NCI-H2227 (cell line): ENCODE data around the gene STUM.
A peak's percentile ranks its signal among the peaks of the same experiment; 100 is the strongest.
"Not testable (repeated sequence)": the region's sequence is repeated elsewhere in the genome, so short reads cannot be mapped to it uniquely, and the experiment has no call there.

Experiments used
- DNase-seq: peaks from one replicate; lab custom pipeline; 2025; ENCODE audit not compliant: unreplicated experiment; lab: John Stamatoyannopoulos, UW

STUM gene

DNA sequence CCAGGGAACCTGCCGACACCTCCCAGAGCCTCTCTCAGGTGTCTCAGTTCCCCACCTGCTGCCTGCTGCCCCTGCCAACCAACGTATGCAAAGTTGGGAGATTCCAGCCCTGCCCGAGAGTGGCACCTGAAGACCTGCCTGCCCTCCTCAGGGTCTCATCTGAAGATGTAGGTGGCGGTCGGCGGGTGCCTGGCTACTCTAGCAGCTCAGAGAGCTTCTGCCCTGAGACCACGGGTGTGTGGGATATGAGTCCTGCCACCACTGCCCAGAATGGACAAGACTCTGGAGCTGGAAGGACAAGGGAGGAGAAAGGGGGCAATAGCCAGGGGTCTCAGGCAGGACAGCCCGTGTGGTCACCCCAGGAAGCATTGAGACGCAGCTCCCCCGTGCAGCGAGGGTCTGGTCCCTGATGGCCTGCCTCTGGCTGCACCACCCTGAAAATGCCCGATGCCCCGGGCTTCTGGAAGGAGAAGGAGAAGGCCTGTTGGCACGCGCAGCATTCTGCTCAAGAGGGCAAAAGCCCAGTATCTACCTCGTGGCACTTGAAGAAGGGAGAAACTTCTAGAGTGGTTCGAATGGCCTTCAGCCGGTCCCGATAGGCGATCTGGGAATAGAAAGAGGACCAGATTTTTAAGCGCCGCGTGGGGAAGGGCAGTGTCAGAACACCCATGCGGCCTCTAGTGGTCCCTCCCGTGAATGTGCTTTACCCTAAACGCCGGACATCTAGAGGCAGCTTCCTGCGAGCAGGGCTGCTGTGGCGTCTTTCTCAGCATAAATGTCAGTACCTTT lies 88.8 kb downstream of the STUM start:
- DNase-seq, result peak; percentile 41

DNA sequence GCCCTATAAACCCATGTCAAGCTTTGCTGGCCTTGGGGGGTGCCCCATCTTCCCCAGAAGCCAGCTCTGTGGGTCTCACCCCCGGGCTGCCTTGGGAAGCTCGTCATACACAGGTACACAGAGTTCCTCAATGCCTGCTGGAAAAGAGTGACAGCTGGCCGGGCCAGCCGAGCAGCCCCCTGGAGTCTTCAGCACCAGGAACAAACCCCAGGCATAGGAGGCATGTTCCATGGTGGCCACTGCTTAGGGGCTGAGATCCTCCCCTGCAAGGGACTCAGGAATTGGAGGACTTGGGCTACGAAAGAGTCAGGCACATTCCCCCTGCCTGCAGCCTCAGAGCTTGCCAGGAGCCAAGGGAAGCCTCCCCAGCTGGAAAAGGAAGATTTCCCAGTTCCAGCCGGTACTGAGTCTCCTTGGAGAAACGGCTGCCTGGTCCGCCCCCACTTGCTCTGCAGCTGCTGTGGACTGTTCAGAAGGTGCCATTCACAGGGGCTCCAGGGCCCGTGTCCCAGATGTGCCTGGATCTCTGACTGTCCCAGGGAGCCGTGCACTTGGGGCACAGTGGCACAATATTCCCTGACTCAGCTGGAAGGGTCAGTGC lies 89.5 kb downstream of the STUM start:
- DNase-seq, result no peak

DNA sequence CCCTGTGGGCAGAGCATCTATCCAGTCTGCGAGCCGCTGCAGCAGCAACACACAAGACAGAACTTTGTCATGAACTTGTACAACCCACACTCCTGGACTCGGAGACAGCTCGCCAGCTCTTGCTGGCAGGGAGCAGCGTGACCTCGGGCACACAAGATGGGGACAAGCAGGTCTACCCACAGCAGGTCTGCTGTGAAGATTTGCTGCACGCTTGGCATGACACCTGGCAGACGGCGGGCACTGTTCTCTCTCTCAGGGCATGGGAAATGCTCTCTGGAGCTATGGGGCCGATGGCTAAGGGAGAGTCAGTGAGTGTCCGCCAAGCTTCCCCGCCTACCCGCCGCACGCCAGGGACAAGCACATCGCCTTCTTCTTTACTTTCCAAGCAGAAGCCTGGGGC lies 90.0 kb downstream of the STUM start:
- DNase-seq, result no peak

DNA sequence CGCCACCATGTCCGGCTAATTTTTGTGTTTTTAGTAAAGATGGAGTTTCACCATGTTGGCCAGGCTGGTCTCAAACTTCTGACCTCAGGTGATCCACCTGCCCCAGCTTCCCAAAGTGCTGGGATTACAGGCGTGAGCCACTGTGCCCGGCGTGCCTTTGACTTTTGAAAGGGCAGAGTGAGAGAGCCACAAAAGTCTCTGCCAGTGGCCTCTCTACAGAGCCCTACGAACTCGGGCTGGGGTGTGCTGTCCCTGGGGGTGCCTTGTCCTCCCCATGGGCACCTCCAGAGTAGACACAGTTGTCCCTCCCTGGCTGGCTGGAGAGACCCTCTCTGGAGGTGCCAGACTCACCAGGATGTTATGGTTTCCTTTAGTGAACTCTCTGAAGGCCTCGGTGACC lies 90.6 kb downstream of the STUM start:
- DNase-seq, result not testable (repeated sequence)

DNA sequence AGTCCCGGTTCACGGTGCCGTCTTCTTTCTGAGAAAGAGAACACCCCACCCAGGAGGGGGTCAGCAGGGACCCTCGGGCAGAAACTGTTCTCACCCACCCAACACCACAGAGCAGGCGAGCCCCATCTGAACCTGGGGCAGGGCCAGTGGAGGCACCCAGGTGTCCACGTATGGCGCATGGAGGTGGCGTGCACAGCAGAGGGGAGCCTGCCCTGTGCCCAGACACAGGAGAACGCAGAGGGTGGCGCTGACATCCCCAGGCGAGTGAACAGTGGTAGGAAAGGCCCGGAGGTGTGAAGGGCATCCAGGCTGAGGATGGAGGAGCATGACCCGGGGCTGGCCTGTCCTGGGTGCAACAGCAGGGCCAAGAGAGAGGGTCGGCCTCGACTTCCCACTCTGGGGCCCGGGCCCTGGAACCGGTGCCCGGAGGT lies 91.1 kb downstream of the STUM start:
- no peak for DNase-seq

DNA sequence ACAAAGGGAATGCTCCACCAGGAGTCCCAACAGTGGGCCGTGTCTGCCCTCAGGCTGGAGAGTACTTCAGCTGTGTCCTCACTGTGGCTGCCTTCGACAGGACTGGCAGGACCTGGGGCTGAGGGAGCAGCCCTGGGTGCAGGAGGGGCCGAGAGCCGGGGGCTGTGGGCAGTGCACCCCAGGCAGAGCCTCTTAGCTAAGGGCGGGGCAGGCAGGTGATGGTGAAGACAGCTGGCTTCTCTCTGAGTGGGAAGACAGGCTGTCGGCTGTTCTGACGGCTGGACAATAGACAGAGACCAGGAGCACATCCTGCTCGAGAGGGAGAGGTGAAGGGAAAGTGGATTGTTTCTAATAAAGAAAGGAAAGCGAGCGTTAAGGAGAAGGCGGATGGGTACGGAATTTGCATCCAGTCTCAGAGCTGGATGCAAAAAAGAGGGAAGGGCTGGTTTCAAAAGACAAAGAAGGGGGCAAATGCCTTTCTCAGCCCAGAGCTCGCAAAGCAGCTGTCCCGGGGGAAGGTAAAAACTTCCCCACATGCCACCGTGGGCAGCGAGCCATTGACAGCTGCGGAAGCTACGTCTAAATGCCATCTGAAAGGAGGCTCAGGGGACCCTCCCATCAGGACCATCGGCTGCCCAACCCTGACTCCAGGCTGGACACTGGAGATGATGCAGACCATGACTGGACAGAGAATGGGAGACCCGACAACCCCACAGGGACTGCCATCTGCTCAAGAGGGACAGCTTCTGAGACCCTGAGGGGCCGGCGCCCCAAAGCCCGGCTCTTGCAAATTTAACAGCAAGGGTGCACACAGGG lies 92.0 kb downstream of the STUM start:
- DNase-seq, result no peak

DNA sequence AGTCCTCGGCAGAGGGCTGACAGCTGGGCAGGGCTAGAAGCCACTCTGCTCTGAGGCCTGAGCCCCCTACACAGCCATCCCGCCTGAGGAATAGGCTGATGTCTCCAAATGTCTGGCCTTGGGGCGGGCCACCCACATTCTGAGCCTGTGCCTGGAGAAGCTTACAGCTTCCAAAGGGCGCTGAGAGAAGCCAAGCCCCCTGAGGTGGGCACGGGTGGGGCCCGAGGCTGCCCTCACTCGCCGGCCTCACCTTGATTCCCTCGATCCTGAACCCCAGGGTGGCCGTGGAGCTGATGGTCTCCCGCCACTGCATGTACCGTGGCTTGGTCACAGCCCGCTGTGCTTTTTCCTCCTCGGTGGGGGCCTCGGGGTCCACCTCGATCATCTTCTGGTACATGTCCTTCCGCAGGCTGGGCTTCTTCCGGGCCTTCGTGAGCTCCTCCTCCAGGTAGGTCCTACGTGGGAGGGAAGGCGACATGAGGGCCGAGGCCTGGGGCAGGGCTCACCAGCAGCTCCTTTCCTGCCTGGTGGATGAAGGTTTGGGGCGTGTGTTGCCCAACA lies 93.2 kb downstream of the STUM start:
- no peak for DNase-seq

DNA sequence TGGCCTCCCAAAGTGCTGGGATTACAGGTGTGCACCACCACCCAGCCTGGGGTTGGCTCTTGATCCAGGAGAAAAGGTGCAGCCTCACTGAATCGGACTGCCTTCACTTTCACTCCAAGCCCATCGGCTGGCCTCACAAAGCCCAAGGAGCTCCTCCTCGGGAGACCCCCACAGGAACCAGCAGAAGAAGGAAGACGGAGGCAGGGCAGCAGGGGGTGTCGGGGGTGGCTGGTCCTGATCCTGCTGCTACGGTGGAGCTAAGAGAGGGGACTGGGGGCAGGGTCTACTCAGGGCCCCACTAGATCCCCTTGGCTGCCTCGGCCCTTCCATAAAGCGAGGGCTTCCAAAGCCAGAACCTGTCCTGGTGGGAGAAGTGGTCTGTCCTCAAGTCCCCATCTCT lies 93.9 kb downstream of the STUM start:
- DNase-seq, result no peak

DNA sequence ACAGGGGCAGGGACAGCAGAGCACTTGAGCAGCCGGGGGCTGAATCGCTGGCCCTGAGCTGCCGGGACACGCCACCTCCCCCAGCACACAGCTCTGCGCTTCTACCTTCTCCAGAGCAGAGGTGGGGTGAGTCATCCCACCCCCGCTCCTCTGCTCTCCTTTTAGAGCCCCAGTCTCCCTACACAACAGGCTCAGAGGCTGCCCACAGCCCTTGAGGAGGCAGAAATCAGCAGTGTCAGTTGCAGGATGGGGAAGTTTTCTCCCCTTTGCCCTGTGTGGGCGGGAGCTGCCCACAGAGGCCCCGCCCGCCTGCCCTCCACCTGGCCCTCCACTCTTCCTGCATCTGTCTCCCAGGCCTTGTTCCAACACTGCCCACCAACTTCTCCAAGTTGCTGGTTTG lies 94.6 kb downstream of the STUM start:
- no peak for DNase-seq

DNA sequence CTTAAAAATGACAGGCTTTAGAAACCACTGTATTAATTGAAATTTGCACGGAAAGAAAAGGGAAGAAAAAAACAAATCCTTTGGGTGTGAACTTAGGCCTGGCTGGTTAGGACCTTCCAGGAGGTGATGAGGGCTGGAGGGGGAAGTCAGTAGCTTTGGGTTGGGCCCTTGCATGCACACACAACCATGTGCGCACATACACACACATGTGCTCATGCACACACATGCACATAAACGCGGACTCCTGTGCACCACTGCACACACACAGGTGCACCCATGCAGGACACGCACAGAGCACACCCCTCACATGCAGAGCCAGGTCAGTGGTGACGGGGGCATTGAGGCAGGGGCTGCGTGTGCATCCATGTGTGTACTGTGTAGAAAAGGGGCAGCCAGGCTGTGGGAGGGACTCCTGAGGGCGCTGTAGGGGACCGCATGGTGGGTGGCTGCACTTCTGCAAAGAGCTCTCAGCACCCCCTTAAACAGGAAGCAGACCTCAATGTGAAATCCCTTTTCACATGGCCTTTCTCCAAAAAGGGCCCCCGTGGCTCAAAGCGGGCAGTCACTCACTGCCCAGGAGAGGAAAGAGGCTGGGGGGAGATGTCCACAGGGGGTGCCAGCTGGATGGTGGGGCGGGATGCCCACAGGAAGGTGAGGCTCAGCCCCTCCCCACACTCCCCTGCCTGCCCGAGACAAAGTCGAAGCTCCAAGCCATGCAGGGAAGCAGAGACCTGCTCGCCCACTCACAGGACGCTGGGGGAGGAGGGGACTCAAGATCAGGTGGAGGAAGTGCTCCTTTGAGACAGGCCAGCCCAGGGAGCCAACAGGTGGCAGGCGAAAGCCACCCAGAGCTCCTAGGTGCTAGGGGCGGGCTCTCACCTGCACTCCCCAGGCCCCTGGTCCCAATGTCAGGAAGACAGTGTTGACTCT lies 95.3 kb downstream of the STUM start:
- DNase-seq, result no peak

DNA sequence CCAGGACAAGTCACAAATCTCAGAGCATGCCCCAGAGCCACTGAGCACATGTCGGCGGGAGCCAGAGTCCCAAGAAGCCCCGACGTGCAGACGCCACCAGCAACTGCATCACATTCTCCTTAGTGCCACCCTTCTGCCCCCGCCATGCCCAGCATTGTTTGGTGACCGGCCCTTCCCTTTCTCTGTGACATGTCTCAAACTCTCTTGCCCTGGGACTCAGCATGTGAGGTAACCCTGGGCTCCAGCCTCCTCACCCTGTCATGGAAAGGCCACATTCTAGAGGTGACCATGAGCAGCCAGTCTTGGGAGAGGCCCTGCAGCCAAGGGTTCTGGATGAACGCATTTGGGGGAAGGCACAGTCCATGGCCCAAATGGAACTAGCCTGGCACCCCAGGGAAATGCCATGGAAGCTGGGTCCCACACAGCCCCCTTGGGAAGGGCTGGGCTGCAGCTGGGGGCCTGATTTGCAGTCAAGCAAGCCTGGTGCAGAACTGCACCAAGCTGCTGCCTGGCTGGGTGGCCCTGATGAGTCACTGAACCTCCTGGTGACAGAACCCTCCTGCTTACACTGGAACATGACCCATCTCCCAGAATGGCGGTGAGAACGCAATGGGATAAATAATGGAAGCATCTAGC lies 96.1 kb downstream of the STUM start:
- DNase-seq, result no peak

DNA sequence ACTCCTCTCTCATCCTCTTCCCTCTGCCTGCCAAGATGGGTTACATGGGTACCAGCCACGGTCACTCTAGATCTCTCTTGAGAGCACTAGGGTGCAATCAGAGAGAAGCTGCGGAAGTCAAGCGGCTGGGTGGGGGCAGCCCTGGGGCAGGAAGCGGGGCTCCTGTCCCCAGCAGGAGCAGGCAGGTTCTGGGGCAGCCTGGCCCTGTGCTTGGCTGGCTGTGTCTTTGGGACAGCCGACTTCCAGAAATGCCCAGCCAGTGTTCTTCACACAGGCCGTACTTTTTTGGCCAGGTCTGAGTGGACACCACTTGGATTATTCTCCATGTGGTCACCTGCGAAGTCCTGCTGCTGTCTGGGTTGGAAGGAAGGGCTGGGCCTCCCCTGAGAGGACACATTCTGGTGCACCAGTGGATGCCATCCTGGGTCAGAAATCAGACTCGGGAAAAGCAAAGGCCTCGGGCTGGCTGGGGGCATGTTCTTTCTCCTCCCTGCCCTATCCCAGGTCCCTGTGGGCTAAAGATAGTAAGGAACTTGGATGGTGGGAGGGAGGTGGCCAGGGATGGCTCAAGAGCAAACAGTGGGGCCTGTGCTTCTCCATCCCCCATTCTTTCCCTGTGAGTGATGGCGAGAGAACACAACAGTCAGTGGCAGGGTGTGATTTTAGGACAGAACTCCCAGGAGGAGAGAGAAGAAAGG lies 96.9 kb downstream of the STUM start:
- DNase-seq, result no peak

DNA sequence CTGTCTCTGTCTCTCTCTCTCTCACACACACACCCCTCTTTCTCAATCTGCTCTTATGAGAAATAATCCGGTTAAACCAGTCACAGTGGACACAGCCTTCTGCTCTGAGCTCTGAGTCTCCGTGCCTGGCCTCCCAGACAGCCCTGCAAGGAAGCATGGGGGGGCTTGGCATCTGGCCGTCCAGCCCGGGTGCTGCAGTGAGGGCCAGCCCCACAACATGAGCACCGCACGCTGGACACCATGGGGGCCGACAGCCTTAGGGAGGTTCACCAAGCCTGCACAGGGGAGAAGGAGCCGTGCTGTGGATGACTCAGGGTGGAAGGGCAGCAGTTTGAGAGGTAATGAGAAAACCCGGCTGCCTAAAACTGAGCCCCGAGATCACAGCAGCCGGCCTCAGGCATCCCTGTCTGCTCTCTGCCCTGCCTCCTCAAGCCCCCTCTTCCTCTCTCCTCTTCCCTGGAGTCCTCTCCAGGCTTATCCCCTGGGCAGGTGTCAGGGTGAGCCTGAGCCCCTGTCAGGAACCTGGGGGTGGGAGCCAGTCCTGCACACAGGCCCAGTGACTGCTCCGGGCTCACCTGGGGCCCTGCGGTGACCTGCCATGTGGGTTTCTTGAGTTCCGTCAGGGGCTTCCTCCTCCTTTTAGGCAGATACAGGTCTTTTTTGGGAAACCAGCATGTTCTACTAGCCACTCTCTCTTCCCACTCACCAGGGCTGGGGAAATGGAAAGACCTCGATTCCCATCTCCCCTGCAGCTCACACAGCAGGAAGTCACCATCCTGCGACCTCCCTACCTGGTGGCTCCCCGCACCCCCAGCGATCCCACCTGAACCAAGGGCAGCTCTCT lies 97.7 kb downstream of the STUM start:
- DNase-seq, result no peak

DNA sequence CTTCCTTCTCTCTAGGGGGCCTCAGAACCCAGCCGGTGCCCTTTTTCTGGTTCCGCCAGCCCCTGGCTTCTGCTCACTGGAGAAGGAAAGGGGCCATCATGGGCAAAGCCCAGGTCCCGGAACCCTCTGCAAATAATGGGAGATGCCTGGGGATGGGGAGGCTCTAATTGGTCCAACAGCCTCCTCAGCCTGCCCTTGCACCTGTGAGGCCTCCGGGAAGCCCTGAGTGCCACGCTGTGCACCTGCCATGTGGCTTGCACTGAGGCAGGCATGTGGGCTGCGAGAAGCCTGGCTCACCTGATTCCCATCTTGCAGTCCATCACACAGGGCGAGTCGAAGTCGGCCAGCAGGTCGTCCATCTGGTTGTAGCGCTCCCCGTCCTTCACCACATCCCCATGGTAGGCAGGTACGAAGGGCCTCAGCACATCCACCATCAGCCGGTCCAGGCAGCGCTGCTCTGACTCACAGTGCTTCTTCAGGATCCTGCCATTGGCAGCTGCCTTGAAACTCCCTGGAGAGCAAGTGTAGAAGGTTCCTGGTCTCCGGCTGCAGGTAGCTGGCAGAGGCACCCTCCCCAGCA lies 98.4 kb downstream of the STUM start:
- DNase-seq, result no peak

DNA sequence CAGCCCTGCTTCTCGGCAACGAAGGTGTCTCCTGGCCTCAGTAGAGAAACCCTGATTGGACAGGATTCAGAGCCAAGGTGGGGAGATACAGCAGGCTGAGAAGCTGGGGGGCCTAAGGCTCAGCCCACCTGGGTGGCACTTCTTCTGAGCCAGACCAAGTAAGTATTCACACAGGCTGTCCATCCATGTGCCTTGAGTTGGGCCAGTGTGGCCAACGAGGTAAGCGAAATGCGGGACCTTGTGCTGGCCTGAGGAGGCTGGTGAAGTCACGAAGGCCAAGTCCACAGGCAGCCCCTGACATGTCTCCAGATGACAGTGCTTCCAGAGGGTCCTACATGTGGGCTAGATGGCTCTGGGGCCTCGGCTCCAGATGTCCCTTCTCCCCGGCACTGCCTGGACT lies 99.2 kb downstream of the STUM start:
- no peak for DNase-seq

DNA sequence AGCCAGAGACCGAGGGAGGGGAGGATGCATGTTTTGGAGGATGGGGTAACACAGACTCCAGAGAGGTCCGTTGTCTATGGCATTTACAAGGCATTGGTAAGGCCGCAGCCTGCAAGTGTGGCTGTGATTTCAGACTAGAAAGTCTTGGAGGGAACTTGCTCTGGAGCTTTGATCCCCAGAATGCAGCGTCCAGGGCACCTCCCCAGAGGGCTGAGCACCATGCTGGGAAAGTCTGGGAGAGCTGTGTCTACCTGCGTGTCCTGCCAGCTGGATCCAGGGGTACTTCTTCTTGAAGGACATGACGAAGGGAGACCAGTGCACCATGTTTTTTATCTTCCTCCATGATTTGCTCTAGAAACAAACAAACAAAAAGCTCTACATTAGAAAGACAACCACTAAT lies 99.9 kb downstream of the STUM start:
- DNase-seq, result no peak

DNA sequence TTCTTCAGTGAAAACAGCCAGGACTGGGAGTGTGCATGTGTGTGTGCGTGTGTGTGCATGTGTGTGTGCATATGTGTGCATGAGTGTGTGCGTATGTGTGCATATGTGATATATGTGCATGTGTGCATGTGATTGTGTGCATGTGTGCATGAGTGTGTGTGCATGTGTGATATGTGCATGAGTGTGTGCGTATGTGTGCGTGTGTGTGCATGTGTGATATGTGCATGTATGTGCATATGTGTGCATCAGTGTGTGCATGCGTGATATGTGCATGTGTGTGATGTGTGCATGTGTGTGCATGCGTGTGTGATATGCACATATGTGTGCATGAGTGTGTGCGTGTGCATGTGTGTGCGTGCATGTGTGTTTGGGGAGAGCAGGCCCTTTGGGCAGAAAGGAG lies 100.7 kb downstream of the STUM start:
- DNase-seq, result no peak

DNA sequence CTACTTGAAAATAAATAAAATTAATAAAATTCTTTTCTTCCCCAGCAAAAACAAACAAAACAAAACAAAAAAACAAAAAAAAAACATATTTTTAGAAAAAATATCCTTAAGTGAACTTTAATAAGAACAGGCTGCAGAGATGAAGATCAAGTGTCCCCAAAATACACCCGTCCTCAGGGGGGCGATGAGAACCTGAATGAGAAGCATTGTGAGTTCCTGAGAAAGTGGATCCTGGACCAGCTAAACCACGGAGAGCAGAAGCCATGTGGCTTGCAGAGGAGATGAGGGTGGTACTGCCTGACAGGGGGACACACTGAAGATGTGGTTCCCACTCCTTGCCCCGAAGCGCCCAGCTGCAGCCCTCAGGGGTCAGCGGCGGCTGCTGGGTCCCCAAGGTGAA lies 101.2 kb downstream of the STUM start:
- DNase-seq, result no peak
